Glutamatergic neuron (in vitro differentiated cells): ENCODE data around the gene ROR1. TPM values are rescaled to one million over a fixed set of nuclear protein-coding genes. Genes with fewer than 3 reads are reported as not detected.

Experiments used
- DNase-seq: peaks from one replicate; pipeline ENCODE4 v3.0.0; 2022
- H3K27ac Mint-ChIP-seq: one replicate; pipeline ENCODE4 v1.8.0; 2020; ENCODE audit warnings: mild to moderate bottlenecking, mixed read lengths, inconsistent platforms; ENCODE audit not compliant: unreplicated experiment
- H3K27me3 Mint-ChIP-seq: one replicate; pipeline ENCODE4 v1.8.0; 2020; ENCODE audit warnings: mild to moderate bottlenecking, moderate library complexity, mixed read lengths, inconsistent platforms; ENCODE audit not compliant: unreplicated experiment
- H3K36me3 Mint-ChIP-seq: one replicate; pipeline ENCODE4 v1.8.0; 2020; ENCODE audit warnings: mild to moderate bottlenecking, mixed read lengths, inconsistent platforms; ENCODE audit not compliant: unreplicated experiment
- H3K4me1 Mint-ChIP-seq: one replicate; pipeline ENCODE4 v1.8.0; 2020; ENCODE audit warnings: mild to moderate bottlenecking, low read depth, mixed read lengths, inconsistent platforms; ENCODE audit not compliant: unreplicated experiment
- H3K4me3 Mint-ChIP-seq: one replicate; pipeline ENCODE4 v1.8.0; 2020; ENCODE audit warnings: mild to moderate bottlenecking, mixed read lengths, inconsistent platforms; ENCODE audit not compliant: unreplicated experiment
- H3K9me3 Mint-ChIP-seq: one replicate; pipeline ENCODE4 v1.8.0; 2020; ENCODE audit warnings: mild to moderate bottlenecking, moderate library complexity, mixed read lengths, inconsistent platforms; ENCODE audit not compliant: unreplicated experiment
- total RNA-seq: library from RNA; stranded (reverse); fragmentation: NEBNext Ultra II Directional; extraction: Animal tissue kit (Norgen Biotek cat#: 25700); gene quantifications from one replicate; pipeline ENCODE4 v1.2.1, GENCODE V29; 2021; ENCODE audit not compliant: unreplicated experiment
- TF ChIP-seq, protein P1 (sequence below): fragments of 200-600 bp; sonication (generic); IDR thresholded peaks from one replicate; pipeline ENCODE4 v1.5.0; 2021; ENCODE audit not compliant: partially characterized antibody, unreplicated experiment

The ROR1 gene
- total RNA-seq, 1 donor from 2014 or later, result 11.3 TPM

DNA sequence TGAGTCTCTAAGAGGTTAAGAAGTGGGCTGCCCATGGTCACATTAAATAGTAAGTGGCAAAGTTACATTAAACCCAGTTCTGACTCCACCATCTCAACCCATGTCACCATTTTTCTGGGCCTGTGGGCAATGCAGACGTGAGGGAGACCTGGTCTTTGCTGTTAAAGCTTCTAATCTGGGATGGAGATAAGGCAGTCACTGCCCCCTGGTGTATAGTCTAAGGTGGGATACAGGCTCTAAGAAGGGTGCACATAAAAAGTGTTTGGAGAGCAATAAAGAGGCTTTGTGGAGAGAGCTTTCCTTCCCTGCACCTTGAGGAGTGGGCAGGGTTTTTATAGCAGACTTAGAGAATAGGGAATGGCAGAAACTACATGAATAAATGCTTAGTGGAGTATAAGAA lies 141.3 kb downstream of the ROR1 start:
- peaks cover 22% of the 10 kb centered on the region for H3K4me1 Mint-ChIP-seq
- TF ChIP-seq, protein P1, sequence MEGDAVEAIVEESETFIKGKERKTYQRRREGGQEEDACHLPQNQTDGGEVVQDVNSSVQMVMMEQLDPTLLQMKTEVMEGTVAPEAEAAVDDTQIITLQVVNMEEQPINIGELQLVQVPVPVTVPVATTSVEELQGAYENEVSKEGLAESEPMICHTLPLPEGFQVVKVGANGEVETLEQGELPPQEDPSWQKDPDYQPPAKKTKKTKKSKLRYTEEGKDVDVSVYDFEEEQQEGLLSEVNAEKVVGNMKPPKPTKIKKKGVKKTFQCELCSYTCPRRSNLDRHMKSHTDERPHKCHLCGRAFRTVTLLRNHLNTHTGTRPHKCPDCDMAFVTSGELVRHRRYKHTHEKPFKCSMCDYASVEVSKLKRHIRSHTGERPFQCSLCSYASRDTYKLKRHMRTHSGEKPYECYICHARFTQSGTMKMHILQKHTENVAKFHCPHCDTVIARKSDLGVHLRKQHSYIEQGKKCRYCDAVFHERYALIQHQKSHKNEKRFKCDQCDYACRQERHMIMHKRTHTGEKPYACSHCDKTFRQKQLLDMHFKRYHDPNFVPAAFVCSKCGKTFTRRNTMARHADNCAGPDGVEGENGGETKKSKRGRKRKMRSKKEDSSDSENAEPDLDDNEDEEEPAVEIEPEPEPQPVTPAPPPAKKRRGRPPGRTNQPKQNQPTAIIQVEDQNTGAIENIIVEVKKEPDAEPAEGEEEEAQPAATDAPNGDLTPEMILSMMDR, result no peak
- no peak for DNase-seq
- H3K36me3 Mint-ChIP-seq, result no peaks in the 10 kb centered on the region
- H3K27ac Mint-ChIP-seq, result peak overlapping the region; percentile 4
- peak overlapping the region; percentile 3 for H3K4me3 Mint-ChIP-seq
- H3K27me3 Mint-ChIP-seq, result no peaks in the 10 kb centered on the region
- no peaks in the 10 kb centered on the region for H3K9me3 Mint-ChIP-seq

DNA sequence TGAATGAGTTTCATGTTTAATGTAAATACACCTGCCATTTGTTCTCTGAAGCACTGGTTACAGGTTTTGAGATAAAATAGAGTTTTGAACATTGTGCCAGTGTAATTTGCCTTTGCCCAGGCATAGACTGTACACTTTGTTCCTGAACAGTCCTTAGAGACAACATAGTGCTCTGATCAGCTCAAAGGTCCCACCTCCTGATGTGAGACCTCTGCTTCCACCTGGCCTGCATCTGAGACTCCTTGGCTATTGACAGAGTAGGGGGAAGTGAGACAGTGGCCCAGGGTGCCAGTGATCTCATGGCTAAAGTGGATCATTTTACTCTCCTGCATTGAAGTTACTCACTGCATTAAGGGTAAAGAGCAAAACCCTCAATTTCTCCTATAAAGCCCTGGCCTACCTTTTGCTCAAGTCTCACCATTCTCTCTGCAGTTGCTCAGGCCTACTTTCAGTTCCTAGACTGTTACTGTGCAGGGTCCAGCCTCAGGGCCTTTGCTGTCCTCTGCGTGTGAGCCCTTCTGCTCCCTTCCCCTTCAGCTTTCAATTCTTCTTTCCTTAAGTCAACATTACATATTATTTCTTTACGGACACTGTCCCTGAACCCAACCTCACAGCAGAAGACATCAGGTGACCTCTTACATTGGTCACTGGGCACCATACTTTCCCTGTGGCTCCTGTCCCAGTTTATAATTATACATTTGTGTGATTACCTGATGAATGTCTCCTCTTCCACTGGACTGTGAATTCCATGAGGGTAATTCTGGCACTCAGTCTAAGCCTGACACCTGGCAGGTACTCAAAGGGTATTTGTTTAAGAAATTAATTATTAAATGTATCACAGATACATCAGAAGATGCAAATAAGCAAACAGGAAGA lies 142.9 kb downstream of the ROR1 start:
- Mint-ChIP-seq H3K27ac (no peak overlapping the region), H3K27me3 (no peaks in the 10 kb centered on the region), H3K36me3 (no peaks in the 10 kb centered on the region), H3K9me3 (no peaks in the 10 kb centered on the region), H3K4me1 (peaks cover 30% of the 10 kb centered on the region), H3K4me3 (no peak overlapping the region)
- DNase-seq, result no peak
- TF ChIP-seq, protein P1, result no peak

DNA sequence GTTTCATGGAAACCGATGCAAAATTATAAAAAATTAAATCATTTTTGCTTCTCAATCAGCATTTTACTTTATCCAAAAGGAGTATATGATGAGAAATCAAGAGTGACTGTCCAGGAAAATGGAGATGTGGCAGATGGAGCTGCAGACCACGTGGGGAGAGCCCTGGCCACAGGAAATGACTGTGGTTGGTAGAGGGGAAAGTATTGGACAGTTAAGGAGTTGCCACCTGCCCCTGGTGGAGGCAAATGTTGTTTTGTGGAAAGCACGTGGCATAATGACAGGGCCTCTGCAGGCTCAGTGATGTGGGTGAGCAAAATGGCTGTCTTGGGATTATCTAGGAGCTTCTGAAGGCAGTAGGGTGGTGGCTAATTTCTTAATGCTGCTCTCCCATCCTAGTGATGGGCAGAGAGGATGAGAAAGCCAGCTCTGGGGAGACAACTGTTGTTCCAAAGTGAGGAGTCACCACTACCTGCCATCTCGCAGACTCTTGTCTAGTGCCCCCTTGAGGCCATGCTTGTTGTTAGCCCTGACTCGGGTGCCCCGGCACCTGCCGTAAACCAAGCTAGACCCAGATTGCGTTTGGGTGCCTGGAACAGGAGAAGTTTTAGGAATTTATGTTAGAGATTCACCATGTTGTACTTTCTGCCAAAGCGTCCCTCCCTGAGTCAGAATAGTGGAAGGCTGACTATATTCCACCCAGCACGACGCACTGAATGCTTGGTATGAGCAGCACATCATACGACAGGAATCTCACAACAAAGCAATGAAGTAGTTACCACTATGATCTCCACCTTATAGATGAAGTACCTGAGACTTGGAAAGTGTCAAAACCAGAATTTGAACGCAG lies 144.0 kb downstream of the ROR1 start:
- H3K27ac Mint-ChIP-seq, result no peak overlapping the region
- no peaks in the 10 kb centered on the region for H3K36me3 Mint-ChIP-seq
- H3K9me3 Mint-ChIP-seq, result no peaks in the 10 kb centered on the region
- H3K4me3 Mint-ChIP-seq, result no peak overlapping the region
- H3K27me3 Mint-ChIP-seq, result no peaks in the 10 kb centered on the region
- peak; percentile 28 for DNase-seq
- TF ChIP-seq, protein P1, result no peak
- peaks cover 27% of the 10 kb centered on the region for H3K4me1 Mint-ChIP-seq

DNA sequence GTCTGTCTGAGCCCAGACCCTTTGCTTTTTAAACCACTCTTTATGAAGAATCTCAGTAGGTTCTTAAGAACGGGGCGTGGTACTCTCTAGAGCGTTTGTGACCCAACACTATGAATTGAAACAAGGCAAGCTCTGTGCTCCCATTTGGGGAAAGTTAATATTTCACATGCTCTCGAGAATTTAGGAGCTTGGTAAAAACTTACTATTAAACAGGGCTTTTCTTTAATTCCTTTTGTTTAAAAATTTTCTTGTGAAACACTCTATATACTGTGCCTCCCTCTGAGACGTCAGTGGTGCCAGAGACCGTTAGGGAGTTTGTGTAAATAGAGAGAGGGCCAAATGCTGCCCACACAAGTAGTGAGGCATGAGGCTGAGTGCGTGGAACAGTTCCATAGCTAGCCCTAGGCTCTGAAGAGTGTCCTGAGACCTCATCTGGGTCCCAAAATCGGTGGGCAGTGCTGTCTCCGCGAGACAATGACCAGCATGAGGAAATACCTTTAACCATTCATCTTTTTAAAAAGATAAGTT lies 144.7 kb downstream of the ROR1 start:
- Mint-ChIP-seq H3K4me1 (peaks cover 27% of the 10 kb centered on the region), H3K27ac (no peak overlapping the region), H3K36me3 (no peaks in the 10 kb centered on the region), H3K27me3 (no peaks in the 10 kb centered on the region), H3K4me3 (no peak overlapping the region), H3K9me3 (no peaks in the 10 kb centered on the region)
- no peak for DNase-seq
- TF ChIP-seq, protein P1, result no peak
